Measurements from ENCODE around the gene ERC2.

GRCh38 chr3:55904716-55905115 is 563.6 kb downstream of the ERC2 start:
- TF ChIP-seq CTCF (conservative IDR thresholded peaks at IDR 0.05; ENCODE audit: low read depth, low read length) (no peak), EZH2 (IDR thresholded peaks at IDR 0.05; ENCODE audit: borderline replicate concordance, low read depth, low read length, poor library complexity, severe bottlenecking) (no peak)

All from A673 (cell line).